NCI-H2196 (cell line): ENCODE data around the gene CCDC92B.
"Not testable (repeated sequence)": the region's sequence is repeated elsewhere in the genome, so short reads cannot be mapped to it uniquely, and the experiment has no call there.

Source experiments
- DNase-seq: peaks from one replicate; lab custom pipeline; 2025; ENCODE audit not compliant: unreplicated experiment; lab: John Stamatoyannopoulos, UW

Gene CCDC92B

GRCh38 chr17:2691069-2691871 lies 58.2 kb downstream of the CCDC92B start:
- no peak for DNase-seq

GRCh38 chr17:2690165-2691068 lies 59.0 kb downstream of the CCDC92B start:
- no peak for DNase-seq

- DNase-seq = no peak
Measured at GRCh38 chr17:2689411-2690164, 59.9 kb downstream of the CCDC92B start.

GRCh38 chr17:2688351-2689342 lies 60.8 kb downstream of the CCDC92B start:
- DNase-seq = no peak

GRCh38 chr17:2687074-2687418 lies 62.4 kb downstream of the CCDC92B start:
- no peak for DNase-seq

- DNase-seq = no peak
Measured at GRCh38 chr17:2685696-2686095, 63.8 kb downstream of the CCDC92B start.

GRCh38 chr17:2684549-2684948 lies 64.9 kb downstream of the CCDC92B start:
- DNase-seq = no peak

- DNase-seq = no peak
Measured at GRCh38 chr17:2683912-2684311, 65.5 kb downstream of the CCDC92B start.

- DNase-seq = no peak
Measured at GRCh38 chr17:2682176-2682938, 67.1 kb downstream of the CCDC92B start.

- no peak for DNase-seq
Measured at GRCh38 chr17:2681650-2682049, 67.8 kb downstream of the CCDC92B start.

- DNase-seq = no peak
Measured at GRCh38 chr17:2680961-2681360, 68.5 kb downstream of the CCDC92B start.

- not testable (repeated sequence) for DNase-seq
Measured at GRCh38 chr17:2679247-2679646, 70.2 kb downstream of the CCDC92B start.
